ENCODE measurements around the gene CHRNG. TPM values are rescaled to one million over a fixed set of nuclear protein-coding genes. Genes with fewer than 3 reads are reported as not detected.
"Not testable (repeated sequence)": the region's sequence is repeated elsewhere in the genome, so short reads cannot be mapped to it uniquely, and the experiment has no call there.

CHRNG gene
- total RNA-seq, 1 donor: not detected

- no peak for DNase-seq (ENCODE audit: low read depth in 2 of 3, low spot score in 2 of 3)
Observed at GRCh38 chr2:232526372-232526941, 13.0 kb upstream of the CHRNG start.

GRCh38 chr2:232527905-232528470, 11.5 kb upstream of the CHRNG start:
- no peak for DNase-seq (ENCODE audit: low read depth in 2 of 3, low spot score in 2 of 3)

DNA sequence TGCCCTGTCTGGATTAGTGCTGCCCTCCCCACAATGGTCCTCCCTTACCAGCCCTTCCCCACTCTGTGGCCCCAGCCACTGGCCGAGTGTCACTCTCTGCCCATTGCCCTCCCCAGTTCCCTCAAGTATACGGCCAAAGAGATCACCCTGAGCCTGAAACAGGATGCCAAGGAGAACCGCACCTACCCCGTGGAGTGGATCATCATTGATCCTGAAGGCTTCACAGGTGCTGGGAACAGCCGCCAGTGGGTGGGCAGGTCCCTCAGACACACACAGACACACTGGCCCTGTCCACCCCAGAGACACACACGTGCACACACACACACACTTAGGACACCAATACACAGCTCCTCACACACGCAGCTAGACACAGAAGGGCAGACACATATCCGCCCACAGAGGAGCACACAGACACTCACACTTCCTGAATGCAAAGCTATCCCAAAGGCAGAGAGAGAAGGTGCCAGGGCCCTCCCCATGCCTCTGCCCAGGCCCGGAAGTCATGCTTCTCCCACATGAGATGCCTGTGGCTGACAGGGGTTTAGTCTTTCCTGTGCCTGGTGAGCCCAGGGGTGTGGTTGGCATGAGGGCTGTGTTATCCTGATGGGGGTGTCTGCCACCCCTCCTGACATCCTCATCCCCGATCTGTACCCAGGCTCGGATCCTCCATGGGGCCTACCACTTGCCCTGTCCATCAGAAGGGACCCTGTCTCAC, 10.6 kb upstream of the CHRNG start:
- DNase-seq (ENCODE audit: low read depth in 2 of 3, low spot score in 2 of 3): no peak

DNA sequence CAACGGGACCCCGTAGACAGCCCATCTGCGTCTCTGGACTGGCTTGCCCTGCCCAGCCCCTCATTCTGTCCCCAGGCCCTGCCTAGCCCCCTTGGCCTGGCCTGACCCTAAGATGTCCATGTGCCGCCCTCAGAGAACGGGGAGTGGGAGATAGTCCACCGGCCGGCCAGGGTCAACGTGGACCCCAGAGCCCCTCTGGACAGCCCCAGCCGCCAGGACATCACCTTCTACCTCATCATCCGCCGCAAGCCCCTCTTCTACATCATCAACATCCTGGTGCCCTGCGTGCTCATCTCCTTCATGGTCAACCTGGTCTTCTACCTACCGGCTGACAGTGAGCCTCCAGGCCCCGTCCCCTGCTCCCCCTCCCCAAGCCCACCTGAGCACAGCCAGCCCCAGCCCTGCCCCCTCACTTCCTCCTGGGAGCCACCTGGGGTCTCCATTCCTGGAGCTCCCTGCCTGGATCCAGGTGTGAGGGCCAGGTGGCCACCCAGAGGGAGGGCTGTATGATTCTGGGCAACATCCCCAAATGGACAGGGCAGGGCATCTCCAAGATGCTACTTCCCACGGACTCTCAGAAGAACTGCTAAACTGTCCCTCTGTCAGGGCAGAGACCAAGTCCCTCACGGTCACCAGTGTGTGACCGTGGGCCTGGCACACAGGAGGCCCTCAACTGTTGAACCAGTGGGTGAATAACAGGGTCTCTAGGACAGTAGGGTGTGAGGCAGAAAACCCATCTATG, 9.5 kb upstream of the CHRNG start:
- no peak for DNase-seq (ENCODE audit: low read depth in 2 of 3, low spot score in 2 of 3)

DNA sequence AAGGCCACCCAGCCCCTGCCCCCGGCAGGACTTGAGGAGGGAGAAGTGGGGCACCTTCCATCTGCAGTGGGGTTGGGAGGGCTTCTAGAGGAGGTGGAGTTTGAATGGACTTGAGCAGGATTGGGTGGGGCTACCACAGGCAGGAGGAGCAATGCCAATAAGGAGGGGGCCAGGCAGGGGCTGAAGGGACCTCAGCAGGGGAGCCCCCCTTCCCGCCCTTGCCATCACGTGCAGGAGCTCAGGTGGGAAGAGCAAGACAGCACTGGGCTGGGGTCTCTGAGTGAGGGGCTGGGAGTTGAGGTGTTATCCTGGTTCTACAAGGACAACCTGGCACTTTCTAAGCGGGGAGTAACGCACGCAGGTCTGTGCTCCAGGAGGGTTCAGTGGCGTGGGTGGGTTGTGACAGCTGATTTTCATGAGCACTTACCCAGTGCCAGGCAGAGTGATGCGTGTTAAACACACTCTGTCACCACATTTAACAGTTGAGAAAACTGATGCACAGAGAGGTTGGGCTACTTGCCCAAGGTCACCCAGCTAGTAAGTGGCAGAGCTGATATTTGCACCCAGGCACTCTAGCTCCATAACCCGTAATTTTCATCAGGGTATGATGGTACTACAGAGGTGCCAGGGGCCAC, 8.7 kb upstream of the CHRNG start:
- DNase-seq (ENCODE audit: low read depth in 2 of 3, low spot score in 2 of 3): no peak

DNA sequence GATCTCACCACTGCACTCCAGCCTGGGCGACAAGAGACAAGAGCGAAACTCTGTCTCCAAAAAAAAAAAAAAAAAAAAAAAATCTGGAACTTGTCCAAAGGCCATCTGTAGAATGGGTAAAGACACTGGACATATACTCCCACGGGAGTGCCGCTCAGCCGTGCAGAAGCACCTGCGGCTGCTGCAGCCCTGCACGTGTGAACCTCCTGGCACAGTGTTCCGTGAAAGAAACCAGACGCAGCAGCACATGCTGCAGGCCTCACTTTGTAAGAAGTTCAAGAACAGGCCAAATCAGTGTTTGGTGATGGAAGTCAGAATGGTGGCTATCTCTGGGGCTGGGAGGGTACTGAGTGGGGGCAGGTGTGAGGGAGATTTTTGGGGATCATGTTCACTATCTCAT, 7.1 kb upstream of the CHRNG start:
- DNase-seq (ENCODE audit: low read depth in 2 of 3, low spot score in 2 of 3): no peak

DNA sequence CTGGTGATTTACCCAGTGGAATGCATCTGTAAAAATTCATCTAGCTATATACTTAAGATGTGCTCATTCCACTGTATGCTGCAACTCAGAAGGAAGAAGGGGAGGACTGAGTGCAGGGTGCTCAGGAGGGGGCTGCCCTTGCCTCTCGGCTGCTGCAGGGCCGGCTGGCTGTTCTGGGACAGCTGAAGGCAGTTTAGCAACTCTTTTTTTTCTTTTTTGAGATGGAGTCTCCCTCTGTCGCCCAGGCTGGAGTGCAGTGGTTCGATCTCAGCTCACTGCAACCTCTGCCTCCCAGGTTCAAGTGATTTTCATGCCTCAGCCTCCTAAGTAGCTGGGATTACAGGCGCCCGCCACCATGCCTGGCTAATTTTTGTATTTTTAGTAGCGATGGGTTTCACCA, 6.7 kb upstream of the CHRNG start:
- DNase-seq (ENCODE audit: low read depth in 2 of 3, low spot score in 2 of 3): not testable (repeated sequence)

DNA sequence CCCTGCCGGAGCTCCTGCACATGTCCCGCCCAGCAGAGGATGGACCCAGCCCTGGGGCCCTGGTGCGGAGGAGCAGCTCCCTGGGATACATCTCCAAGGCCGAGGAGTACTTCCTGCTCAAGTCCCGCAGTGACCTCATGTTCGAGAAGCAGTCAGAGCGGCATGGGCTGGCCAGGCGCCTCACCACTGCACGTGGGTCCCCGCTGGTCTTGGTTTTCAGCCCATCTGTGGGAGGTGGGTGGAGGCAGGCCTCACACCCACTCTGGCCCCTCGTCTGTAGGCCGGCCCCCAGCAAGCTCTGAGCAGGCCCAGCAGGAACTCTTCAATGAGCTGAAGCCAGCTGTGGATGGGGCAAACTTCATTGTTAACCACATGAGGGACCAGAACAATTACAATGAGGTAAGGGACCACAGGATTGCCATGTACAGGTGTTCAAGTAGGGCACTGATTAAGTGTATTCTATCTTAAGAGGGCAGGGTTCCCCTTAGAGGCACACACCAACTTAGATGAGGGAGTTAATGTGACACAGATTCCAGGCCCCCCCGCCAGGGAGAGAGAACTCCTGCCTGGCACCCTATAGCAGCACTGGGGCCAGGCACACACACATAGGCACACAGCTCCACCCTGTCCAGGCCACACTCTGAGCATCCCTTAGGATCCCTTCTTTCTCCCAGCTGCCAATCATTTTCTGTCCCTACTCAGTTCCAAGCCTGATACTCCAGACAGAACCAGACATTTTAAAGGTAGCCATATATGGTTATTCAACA, 5.4 kb upstream of the CHRNG start:
- DNase-seq (ENCODE audit: low read depth in 2 of 3, low spot score in 2 of 3): no peak

DNA sequence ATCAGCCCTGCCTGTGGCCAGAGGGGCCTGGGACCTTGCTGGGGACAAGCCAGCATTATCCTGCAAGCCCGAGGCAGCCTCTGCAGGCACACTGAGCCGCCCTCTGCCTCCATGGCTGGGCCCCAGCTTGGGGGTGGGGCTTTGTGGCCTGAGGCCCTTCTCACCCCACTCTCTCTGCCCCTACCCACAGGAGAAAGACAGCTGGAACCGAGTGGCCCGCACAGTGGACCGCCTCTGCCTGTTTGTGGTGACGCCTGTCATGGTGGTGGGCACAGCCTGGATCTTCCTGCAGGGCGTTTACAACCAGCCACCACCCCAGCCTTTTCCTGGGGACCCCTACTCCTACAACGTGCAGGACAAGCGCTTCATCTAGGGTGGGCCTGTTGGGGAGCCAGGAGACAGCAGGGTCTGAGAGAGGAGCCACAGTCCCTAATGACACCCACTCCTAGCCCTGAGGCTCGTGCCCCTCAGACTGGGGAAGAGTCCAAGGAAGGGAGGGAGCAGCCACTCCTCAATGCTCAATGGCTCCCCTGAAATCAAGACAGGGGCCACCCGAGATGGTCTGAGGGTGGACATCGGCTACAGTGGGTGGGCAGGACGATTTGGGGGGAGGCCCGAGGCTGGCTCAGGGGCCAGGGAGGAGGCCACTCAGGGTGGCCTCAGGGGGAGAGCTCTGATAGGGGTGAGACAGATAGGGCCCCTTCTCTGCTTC, 4.4 kb upstream of the CHRNG start:
- no peak for DNase-seq (ENCODE audit: low read depth in 2 of 3, low spot score in 2 of 3)

- no peak for DNase-seq (ENCODE audit: low read depth in 2 of 3, low spot score in 2 of 3)
Observed at GRCh38 chr2:232535761-232536530, 3.5 kb upstream of the CHRNG start.

DNA sequence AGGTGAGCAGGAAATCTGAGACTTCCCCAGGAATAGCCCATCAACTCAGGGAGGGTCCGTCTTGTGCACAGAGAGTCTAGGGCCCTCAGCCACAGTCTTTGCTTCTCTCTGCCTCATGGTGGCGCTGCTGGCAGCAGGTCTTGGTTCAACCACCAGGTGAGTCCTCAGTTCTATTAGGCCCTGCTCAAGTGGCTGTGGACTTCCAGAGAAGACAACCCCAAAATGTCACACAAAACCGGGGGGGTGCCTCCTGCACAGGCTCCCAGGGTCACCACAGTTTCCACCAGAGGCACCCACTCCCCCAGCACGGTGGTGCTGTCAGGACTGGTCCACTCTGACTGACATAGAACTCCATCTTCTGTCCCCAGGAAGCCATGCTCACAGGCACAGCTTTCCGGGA, 2.4 kb upstream of the CHRNG start:
- no peak for DNase-seq (ENCODE audit: low read depth in 2 of 3, low spot score in 2 of 3)

DNA sequence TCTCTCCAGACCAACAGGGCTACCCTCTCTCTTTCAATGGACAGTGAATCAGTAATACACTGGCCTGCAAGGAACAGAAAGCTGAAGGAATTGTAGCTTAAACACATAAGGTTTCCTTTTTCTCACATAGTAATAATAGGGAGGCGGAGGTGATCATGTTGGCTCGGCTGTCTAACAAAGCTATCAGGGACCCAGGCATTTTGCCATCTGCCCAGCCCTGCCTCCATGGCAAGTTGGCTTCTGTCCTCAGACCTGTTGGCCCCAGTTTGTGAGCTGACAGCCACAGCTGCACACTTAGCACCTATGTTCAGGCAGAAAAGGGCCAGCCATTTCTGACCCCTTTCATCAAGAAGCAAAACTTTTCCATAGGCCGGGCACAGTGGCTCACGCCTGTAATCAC, 2.0 kb upstream of the CHRNG start:
- no peak for DNase-seq (ENCODE audit: low read depth in 2 of 3, low spot score in 2 of 3)

DNA sequence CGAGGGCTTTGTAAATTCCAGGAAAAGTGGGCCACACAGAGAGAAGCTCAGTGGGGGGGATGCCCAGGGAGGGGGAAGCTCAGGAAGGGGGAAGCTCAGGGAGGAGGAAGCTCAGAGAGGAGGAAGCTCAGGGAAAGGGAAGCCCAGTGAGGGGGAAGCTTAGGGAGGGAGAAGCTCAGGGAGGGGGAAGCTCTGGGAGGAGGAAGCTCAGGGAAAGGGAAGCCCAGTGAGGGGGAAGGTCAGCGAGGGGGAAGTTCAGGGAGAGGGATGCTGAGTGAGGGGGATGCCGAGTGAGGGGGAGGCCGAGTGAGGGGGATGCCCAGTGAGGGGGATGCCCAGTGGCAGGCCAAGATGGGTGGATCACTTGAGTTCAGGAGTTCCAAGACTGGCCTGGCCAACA, 821 bp upstream of the CHRNG start:
- no peak for DNase-seq (ENCODE audit: low read depth in 2 of 3, low spot score in 2 of 3)

- DNase-seq (ENCODE audit: low read depth in 2 of 3, low spot score in 2 of 3): no peak
Observed at GRCh38 chr2:232540441-232541041, 1.0 kb downstream of the CHRNG start.

DNA sequence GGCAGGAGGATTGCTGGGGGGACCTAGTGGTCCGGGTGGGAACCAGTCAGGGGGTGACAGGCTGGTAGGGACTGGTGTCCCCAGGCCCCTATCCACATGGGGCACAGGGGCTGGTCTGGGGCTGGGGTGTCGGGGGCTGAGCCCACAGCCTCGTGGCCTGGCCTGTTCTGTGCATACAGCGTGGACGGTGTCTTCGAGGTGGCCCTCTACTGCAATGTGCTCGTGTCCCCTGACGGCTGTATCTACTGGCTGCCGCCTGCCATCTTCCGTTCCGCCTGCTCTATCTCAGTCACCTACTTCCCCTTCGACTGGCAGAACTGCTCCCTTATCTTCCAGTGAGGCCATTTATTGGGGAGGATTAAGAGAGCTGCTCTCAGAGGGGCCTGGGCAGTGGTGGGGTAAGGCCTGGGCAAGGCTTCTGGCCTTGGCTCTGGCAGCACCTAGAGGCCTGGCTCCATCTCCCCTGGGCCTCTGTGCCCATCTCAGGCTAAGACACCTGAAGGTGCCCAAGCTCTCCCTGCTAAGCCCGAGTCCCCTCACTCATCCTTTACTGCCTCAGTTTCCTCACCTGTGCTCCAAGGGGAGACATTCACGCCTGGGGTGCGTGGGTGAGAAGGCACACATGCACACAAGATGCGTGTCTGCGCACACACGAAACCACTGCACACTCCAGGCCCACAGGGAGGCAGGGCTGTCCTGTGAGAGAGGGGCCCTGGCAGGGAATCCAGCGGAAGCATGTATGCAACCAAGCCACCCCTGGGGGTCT, 1.9 kb downstream of the CHRNG start:
- peak in 2 of 3 donors; percentile 23 to 50 for DNase-seq (ENCODE audit: low read depth in 2 of 3, low spot score in 2 of 3)

DNA sequence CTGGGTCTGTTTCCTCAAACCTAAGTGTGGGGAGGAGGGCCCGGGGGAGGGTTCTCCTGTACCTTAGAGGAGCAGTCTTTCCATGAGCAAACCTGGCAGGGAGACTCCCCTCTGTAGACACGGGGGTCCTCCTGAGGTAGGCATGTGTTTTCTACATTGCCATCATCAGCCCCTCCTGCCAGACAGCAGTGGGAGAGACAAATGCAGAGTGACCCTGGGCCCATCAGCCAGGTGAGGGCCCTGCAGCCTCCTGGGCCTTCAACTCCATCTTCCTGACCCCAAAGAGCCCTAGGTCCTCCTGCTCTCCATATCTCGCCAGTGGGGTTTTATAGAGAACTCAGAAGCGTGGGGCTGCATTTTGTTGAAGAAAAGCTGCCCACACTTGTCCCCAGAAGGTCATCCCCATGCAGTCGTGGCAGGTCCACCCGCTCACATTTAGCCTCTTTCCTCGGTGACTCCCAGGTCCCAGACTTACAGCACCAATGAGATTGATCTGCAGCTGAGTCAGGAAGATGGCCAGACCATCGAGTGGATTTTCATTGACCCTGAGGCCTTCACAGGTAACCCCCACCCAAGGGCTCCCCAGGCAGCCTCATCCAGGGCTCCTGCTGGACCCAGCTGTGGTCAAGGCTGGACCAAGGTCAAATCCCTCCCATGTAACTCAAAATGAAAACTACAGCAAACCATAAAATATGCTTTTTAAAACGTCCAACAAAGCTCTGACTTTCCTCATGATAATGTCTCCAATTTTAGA, 2.6 kb downstream of the CHRNG start:
- DNase-seq (ENCODE audit: low read depth in 2 of 3, low spot score in 2 of 3): no peak
